PFSK-1 (cell line): ENCODE data around the gene LIPC.

Experiments used
- FOXP2 ChIP-seq: optimal IDR thresholded peaks from 2 replicates; pipeline ENCODE3; 2011; ENCODE audit warnings: borderline replicate concordance, control low read depth, inconsistent platforms; ENCODE audit not compliant: insufficient read depth; ENCODE audit errors: extremely low read length, extremely low read depth
- POLR2AphosphoS5 ChIP-seq: IDR thresholded peaks from 2 replicates; pipeline ENCODE4 v1.6.1; 2012; ENCODE audit warnings: low read depth, mild to moderate bottlenecking, control low read depth, low read length, moderate library complexity
- REST ChIP-seq, 2 experiments: IDR thresholded peaks; 2 replicates each; pipeline versions ENCODE4 v1.6.1 to v1.8.0; 2011 to 2012; ENCODE audit warnings: low read depth in 2 of 2, low read length in 2 of 2, control low read depth in 1 of 2, inconsistent platforms in 1 of 2, mild to moderate bottlenecking in 1 of 2, moderate library complexity in 1 of 2; ENCODE audit not compliant: insufficient read depth in 1 of 2
- SIN3A ChIP-seq: IDR thresholded peaks from 2 replicates; pipeline ENCODE4 v1.6.1; 2012; ENCODE audit warnings: mild to moderate bottlenecking, low read length, moderate library complexity, borderline replicate concordance; ENCODE audit not compliant: insufficient read depth
- TAF1 ChIP-seq: IDR thresholded peaks from 2 replicates; pipeline ENCODE4 v1.6.1; 2012; ENCODE audit warnings: low read length, control low read depth, borderline replicate concordance; ENCODE audit not compliant: insufficient read depth

Gene LIPC

GRCh38 chr15:58497046-58497785, 65.4 kb downstream of the LIPC start:
- TF ChIP-seq FOXP2 (no peak), TAF1 (no peak), POLR2AphosphoS5 (no peak)

- no peak for TF ChIP-seq TAF1
- TF ChIP-seq REST (IDR thresholded peaks at IDR 0.05; ENCODE audit: insufficient read depth in 1 of 2, low read depth in 2 of 2, low read length in 2 of 2), result no peak
- no peak for TF ChIP-seq FOXP2
- TF ChIP-seq SIN3A, result no peak
- no peak for TF ChIP-seq POLR2AphosphoS5
Observed at GRCh38 chr15:58498821-58499580, 67.2 kb downstream of the LIPC start.

- TF ChIP-seq FOXP2, result no peak
- TF ChIP-seq SIN3A, result no peak
- TF ChIP-seq REST (IDR thresholded peaks at IDR 0.05; ENCODE audit: insufficient read depth in 1 of 2, low read depth in 2 of 2, low read length in 2 of 2), result no peak
- no peak for TF ChIP-seq POLR2AphosphoS5
- no peak for TF ChIP-seq TAF1
Observed at GRCh38 chr15:58501006-58501405, 69.2 kb downstream of the LIPC start.

GRCh38 chr15:58501636-58502188, 69.9 kb downstream of the LIPC start:
- TF ChIP-seq POLR2AphosphoS5 (no peak), REST (IDR thresholded peaks at IDR 0.05; ENCODE audit: insufficient read depth in 1 of 2, low read depth in 2 of 2, low read length in 2 of 2) (no peak), SIN3A (no peak), TAF1 (no peak), FOXP2 (no peak)

GRCh38 chr15:58503139-58504027, 71.6 kb downstream of the LIPC start:
- TF ChIP-seq REST (IDR thresholded peaks at IDR 0.05; ENCODE audit: insufficient read depth in 1 of 2, low read depth in 2 of 2, low read length in 2 of 2), result no peak
- no peak for TF ChIP-seq FOXP2
- TF ChIP-seq POLR2AphosphoS5, result no peak
